Measurements from ENCODE around the gene EBLN2. TPM values are rescaled to one million over a fixed set of nuclear protein-coding genes. Genes with fewer than 3 reads are reported as not detected.

EBLN2 gene
- total RNA-seq, 4 donors from 2014 or later, result 6.3 to 11.2 (median 8.2) TPM

- no peak for DNase-seq (ENCODE audit: low spot score)
- no peak for ATAC-seq (ENCODE audit: low FRiP score)
- peak in 1 of 3 donors; percentile 36 for TF ChIP-seq CTCF (IDR thresholded peaks at IDR 0.05)
Observed at GRCh38 chr3:73086071-73086494, 24.6 kb downstream of the EBLN2 start.

GRCh38 chr3:73094129-73094528 is 32.7 kb downstream of the EBLN2 start:
- DNase-seq (ENCODE audit: low spot score), result no peak
- no peak for TF ChIP-seq CTCF (IDR thresholded peaks at IDR 0.05)
- ATAC-seq (ENCODE audit: low FRiP score), result no peak

- no peak for TF ChIP-seq CTCF (IDR thresholded peaks at IDR 0.05)
- no peak for ATAC-seq (ENCODE audit: low FRiP score)
- DNase-seq (ENCODE audit: low spot score), result no peak
Observed at GRCh38 chr3:73094951-73095350, 33.5 kb downstream of the EBLN2 start.

GRCh38 chr3:73096169-73096568 is 34.7 kb downstream of the EBLN2 start:
- ATAC-seq (ENCODE audit: low FRiP score), result no peak
- TF ChIP-seq CTCF (IDR thresholded peaks at IDR 0.05), result no peak
- DNase-seq (ENCODE audit: low spot score), result no peak

- ATAC-seq (ENCODE audit: low FRiP score) (no peak), DNase-seq (ENCODE audit: low spot score) (no peak)
- TF ChIP-seq CTCF (IDR thresholded peaks at IDR 0.05), result no peak
Observed at GRCh38 chr3:73098026-73098425, 36.6 kb downstream of the EBLN2 start.

- no peak for DNase-seq (ENCODE audit: low spot score)
- no peak for ATAC-seq (ENCODE audit: low FRiP score)
- no peak for TF ChIP-seq CTCF (IDR thresholded peaks at IDR 0.05)
Observed at GRCh38 chr3:73098873-73099272, 37.4 kb downstream of the EBLN2 start.

GRCh38 chr3:73100741-73101559 is 39.5 kb downstream of the EBLN2 start:
- DNase-seq (ENCODE audit: low spot score) (peak; percentile 96), ATAC-seq (ENCODE audit: low FRiP score) (peak; percentile 93)
- peak in 2 of 3 donors; percentile 51 to 92 for TF ChIP-seq CTCF (IDR thresholded peaks at IDR 0.05)

All from omental fat pad (tissue), 4 donors.